ENCODE measurements around the gene STRN4. TPM values are rescaled to one million over a fixed set of nuclear protein-coding genes. Genes with fewer than 3 reads are reported as not detected.

STRN4 gene
- total and polyA plus RNA-seq, 2 donors from 2014 or later = 31.5 to 74.9 TPM

- no peak for FAIRE-seq
- no peaks in the 10 kb centered on the region for H3K27me3 ChIP-seq (ENCODE audit: control insufficient read depth, insufficient read depth, low read length)
- TF ChIP-seq CTCF (IDR thresholded peaks at IDR 0.05; ENCODE audit: borderline replicate concordance, extremely low read depth, insufficient read depth) = no peak
- intact Hi-C loops (cut with DNase I) = no loop called here
- peak overlapping the region in 1 of 2 donors; percentile 9 for H3K27ac ChIP-seq (ENCODE audit: low read depth in 2 of 2, low read length in 2 of 2)
- no peak overlapping the region for H3K9ac ChIP-seq (ENCODE audit: low read length in 3 of 3)
- peaks cover 0 to 10% (median 0%) of the 10 kb centered on the region in 3 donors for H3K4me1 ChIP-seq (ENCODE audit: control insufficient read depth in 2 of 3, insufficient read depth in 2 of 3, low read depth in 1 of 3, low read length in 3 of 3)
- no peaks in the 10 kb centered on the region for H3K9me3 ChIP-seq (ENCODE audit: control insufficient read depth in 2 of 3, insufficient read depth in 1 of 3, low read length in 3 of 3)
- DNase-seq = peak in 2 of 5 donors; percentile 39 to 78
- no peak overlapping the region for H3K4me3 ChIP-seq (ENCODE audit: low read length in 3 of 3)
- H3K36me3 ChIP-seq (ENCODE audit: control insufficient read depth in 2 of 3, insufficient read depth in 3 of 3, low read length in 3 of 3) = peaks cover 0 to 61% (median 38%) of the 10 kb centered on the region in 3 donors
These were observed 18.5 kb downstream of the STRN4 start for GRCh38 chr19:46727757-46728156.

GRCh38 chr19:46726971-46727501, 19.2 kb downstream of the STRN4 start:
- intact Hi-C loops (cut with DNase I) = no loop called here
- peaks cover 0 to 59% (median 37%) of the 10 kb centered on the region in 3 donors for H3K36me3 ChIP-seq (ENCODE audit: control insufficient read depth in 2 of 3, insufficient read depth in 3 of 3, low read length in 3 of 3)
- peak in 3 of 5 donors; percentile 42 to 77 (median 72) for DNase-seq
- FAIRE-seq = no peak
- no peaks in the 10 kb centered on the region for H3K27me3 ChIP-seq (ENCODE audit: control insufficient read depth, insufficient read depth, low read length)
- no peaks in the 10 kb centered on the region for H3K9me3 ChIP-seq (ENCODE audit: control insufficient read depth in 2 of 3, insufficient read depth in 1 of 3, low read length in 3 of 3)
- TF ChIP-seq CTCF (IDR thresholded peaks at IDR 0.05; ENCODE audit: borderline replicate concordance, extremely low read depth, insufficient read depth) = no peak
- peak overlapping the region in 1 of 2 donors; percentile 9 for H3K27ac ChIP-seq (ENCODE audit: low read depth in 2 of 2, low read length in 2 of 2)
- H3K4me1 ChIP-seq (ENCODE audit: control insufficient read depth in 2 of 3, insufficient read depth in 2 of 3, low read depth in 1 of 3, low read length in 3 of 3) = peaks cover 0 to 10% (median 0%) of the 10 kb centered on the region in 3 donors
- H3K9ac ChIP-seq (ENCODE audit: low read length in 3 of 3) = no peak overlapping the region
- no peak overlapping the region for H3K4me3 ChIP-seq (ENCODE audit: low read length in 3 of 3)

DNA sequence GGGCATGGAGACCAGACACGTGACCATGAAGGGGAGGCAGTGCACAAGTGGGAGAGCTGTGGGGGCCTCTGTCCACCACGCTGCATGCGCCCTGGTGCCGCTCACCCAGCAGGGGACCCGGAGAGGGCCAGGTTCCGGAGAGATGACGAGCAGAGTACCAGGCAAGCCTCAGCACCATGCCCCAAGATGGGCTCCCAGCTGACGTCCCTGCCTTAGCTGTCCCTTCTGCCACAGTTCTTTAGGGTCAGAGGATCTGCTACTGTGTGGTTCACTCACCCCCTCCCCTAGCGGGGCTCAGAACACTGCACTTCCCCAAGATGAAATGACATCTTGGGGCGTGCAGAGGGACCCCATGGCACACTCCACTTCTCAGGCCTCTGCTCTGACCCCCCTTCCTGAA, 19.7 kb downstream of the STRN4 start:
- FAIRE-seq = no peak
- Histone ChIP-seq H3K9ac (ENCODE audit: low read length in 3 of 3) (no peak overlapping the region), H3K9me3 (ENCODE audit: control insufficient read depth in 2 of 3, insufficient read depth in 1 of 3, low read length in 3 of 3) (no peaks in the 10 kb centered on the region), H3K36me3 (ENCODE audit: control insufficient read depth in 2 of 3, insufficient read depth in 3 of 3, low read length in 3 of 3) (peaks cover 0 to 61% (median 37%) of the 10 kb centered on the region in 3 donors), H3K4me3 (ENCODE audit: low read length in 3 of 3) (no peak overlapping the region), H3K27ac (ENCODE audit: low read depth in 2 of 2, low read length in 2 of 2) (no peak overlapping the region), H3K4me1 (ENCODE audit: control insufficient read depth in 2 of 3, insufficient read depth in 2 of 3, low read depth in 1 of 3, low read length in 3 of 3) (peaks cover 0 to 10% (median 0%) of the 10 kb centered on the region in 3 donors), H3K27me3 (ENCODE audit: control insufficient read depth, insufficient read depth, low read length) (no peaks in the 10 kb centered on the region)
- no peak for TF ChIP-seq CTCF (IDR thresholded peaks at IDR 0.05; ENCODE audit: borderline replicate concordance, extremely low read depth, insufficient read depth)
- peak in 1 of 5 donors; percentile 59 for DNase-seq
- intact Hi-C loops (cut with DNase I) = no loop called here

Data from kidney (tissue), 14 donors.